K562 (cell line): ENCODE measurements around the gene MPDZ.

ENCODE experiments used
- FOXJ3 ChIP-seq: sonication (generic); formaldehyde crosslinking; IDR thresholded peaks from 2 replicates; pipeline ENCODE4 v1.4.0; 2020; ENCODE audit warnings: mild to moderate bottlenecking, missing genetic modification reagents
- GABPB1 ChIP-seq: sonication (generic); formaldehyde crosslinking; IDR thresholded peaks from 2 replicates; pipeline ENCODE4 v1.8.0; 2022; ENCODE audit warnings: mild to moderate bottlenecking, missing genetic modification reagents
- KLF6 ChIP-seq: fragments of 250-450 bp; sonication (Bioruptor Pico); IDR thresholded peaks from 2 replicates; pipeline ENCODE4 v1.4.0; 2020; ENCODE audit warnings: mild to moderate bottlenecking, moderate library complexity, borderline replicate concordance

DNA sequence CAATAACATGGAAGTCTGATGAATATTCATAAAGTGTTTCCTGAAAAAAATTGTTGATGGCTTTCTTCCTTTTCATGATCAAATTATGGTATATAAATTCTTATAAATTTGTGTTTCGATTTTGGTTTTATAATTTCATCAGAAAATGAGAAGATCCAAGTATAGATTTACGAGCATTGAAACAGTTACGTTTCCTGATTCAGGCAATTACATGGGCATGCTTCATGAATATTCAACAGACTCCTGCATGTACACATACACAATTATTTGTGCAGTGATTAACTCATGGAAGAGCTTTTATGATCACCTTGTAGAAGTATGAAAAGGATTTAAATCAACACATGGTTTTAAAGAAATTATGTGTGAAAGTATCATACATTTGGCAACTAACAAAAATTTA, 136.7 kb downstream of the MPDZ start:
- TF ChIP-seq KLF6 (CRISPR knock-in tag) (no peak), FOXJ3 (CRISPR knock-in tag) (no peak), GABPB1 (CRISPR knock-in tag) (no peak)
